ENCODE measurements around the gene NACC2. TPM values are rescaled to one million over a fixed set of nuclear protein-coding genes. Genes with fewer than 3 reads are reported as not detected.
A peak's percentile ranks its signal among the peaks of the same experiment; 100 is the strongest.

NACC2 gene
- total and polyA plus RNA-seq, 2 donors from 2014 or later = 7.1 to 30.9 TPM

DNA sequence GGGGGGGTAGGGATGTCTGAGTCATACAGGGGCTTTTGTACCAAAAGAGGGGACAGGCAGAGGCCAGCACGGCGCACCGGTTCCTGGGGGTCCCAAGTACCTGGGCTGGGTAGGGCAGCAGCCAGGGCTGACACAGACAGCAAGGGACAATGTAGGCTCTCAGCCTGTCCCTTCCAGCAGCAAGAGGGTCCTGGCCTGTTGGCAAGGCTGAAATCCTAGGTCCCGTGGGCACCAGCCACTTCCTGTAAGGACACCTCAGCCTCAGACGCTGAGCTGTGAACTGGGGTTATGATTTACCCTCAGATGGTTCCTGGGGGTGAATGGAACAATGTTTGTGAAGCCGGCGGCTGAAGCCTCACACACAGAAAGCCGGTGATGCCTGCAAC, 41.3 kb downstream of the NACC2 start:
- no peak for DNase-seq

DNA sequence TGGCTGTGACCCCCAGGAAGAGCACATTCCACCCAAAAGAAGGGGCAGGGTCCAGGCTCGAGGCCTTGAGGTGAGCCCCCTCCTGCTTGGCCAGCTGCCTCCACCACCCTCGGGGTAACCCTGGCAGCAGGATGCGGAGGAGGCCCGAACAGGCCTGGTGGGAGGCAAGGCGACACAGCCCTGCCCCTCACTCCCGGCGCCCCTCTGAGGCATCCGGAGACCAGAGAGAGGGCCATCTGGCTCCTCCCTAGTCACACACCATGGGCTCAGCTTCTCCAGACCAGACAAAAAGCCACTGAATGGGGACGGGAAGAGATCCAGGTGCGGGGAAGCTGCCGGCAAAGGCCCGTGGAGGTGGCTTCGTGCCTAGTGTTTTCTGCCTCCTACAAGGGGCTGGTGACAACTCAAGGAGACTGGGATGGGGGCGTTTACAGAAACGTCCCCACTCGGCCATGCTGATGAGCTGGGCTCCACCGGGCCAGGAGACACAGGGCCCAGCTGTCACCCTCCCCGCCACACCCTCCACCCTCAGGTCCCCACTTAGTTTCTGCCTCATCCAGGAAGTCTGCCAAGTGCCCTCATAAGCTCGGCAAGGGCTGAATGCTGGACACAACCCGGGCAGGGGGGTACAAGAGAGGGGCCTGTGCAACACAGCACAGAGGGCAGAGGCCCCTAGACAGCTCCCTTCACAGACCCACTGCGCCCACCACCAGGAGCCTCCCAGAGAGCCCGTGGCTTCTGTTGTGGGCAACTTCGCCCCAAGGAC, 41.9 kb downstream of the NACC2 start:
- H3K4me1 ChIP-seq (ENCODE audit: control insufficient read depth in 2 of 3, insufficient read depth in 2 of 3, low read depth in 1 of 3, low read length in 3 of 3) = peaks cover 0 to 18% (median 5%) of the 10 kb centered on the region in 3 donors
- intact Hi-C loops (cut with DNase I) = no loop called here
- H3K9ac ChIP-seq (ENCODE audit: low read length in 3 of 3) = peak overlapping the region in 1 of 3 donors; percentile 34
- peak overlapping the region; percentile 59 to 67 for H3K27ac ChIP-seq (ENCODE audit: low read depth in 2 of 2, low read length in 2 of 2)
- FAIRE-seq = no peak
- H3K9me3 ChIP-seq (ENCODE audit: control insufficient read depth in 2 of 3, insufficient read depth in 1 of 3, low read length in 3 of 3) = no peaks in the 10 kb centered on the region
- H3K36me3 ChIP-seq (ENCODE audit: control insufficient read depth in 2 of 3, insufficient read depth in 3 of 3, low read length in 3 of 3) = peaks cover 0 to 7% (median 0%) of the 10 kb centered on the region in 3 donors
- H3K27me3 ChIP-seq (ENCODE audit: control insufficient read depth, insufficient read depth, low read length) = no peaks in the 10 kb centered on the region
- peak; percentile 71 to 82 (median 74) for DNase-seq
- H3K4me3 ChIP-seq (ENCODE audit: low read length in 3 of 3) = peak overlapping the region in 1 of 3 donors; percentile 52
- TF ChIP-seq, protein P1, sequence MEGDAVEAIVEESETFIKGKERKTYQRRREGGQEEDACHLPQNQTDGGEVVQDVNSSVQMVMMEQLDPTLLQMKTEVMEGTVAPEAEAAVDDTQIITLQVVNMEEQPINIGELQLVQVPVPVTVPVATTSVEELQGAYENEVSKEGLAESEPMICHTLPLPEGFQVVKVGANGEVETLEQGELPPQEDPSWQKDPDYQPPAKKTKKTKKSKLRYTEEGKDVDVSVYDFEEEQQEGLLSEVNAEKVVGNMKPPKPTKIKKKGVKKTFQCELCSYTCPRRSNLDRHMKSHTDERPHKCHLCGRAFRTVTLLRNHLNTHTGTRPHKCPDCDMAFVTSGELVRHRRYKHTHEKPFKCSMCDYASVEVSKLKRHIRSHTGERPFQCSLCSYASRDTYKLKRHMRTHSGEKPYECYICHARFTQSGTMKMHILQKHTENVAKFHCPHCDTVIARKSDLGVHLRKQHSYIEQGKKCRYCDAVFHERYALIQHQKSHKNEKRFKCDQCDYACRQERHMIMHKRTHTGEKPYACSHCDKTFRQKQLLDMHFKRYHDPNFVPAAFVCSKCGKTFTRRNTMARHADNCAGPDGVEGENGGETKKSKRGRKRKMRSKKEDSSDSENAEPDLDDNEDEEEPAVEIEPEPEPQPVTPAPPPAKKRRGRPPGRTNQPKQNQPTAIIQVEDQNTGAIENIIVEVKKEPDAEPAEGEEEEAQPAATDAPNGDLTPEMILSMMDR (IDR thresholded peaks at IDR 0.05; ENCODE audit: borderline replicate concordance, extremely low read depth, insufficient read depth) = no peak

More for the DNA sequence above, 41.3 kb downstream of the NACC2 start:
- Histone ChIP-seq H3K27ac (ENCODE audit: low read depth in 2 of 2, low read length in 2 of 2) (peak overlapping the region in 1 of 2 donors; percentile 11), H3K27me3 (ENCODE audit: control insufficient read depth, insufficient read depth, low read length) (no peaks in the 10 kb centered on the region), H3K9me3 (ENCODE audit: control insufficient read depth in 2 of 3, insufficient read depth in 1 of 3, low read length in 3 of 3) (no peaks in the 10 kb centered on the region), H3K4me3 (ENCODE audit: low read length in 3 of 3) (no peak overlapping the region), H3K9ac (ENCODE audit: low read length in 3 of 3) (no peak overlapping the region), H3K4me1 (ENCODE audit: control insufficient read depth in 2 of 3, insufficient read depth in 2 of 3, low read depth in 1 of 3, low read length in 3 of 3) (peaks cover 0 to 18% (median 5%) of the 10 kb centered on the region in 3 donors), H3K36me3 (ENCODE audit: control insufficient read depth in 2 of 3, insufficient read depth in 3 of 3, low read length in 3 of 3) (peaks cover 0 to 4% (median 0%) of the 10 kb centered on the region in 3 donors)
- FAIRE-seq = no peak
- intact Hi-C loops (cut with DNase I) = no loop called here
- TF ChIP-seq, protein P1 (IDR thresholded peaks at IDR 0.05; ENCODE audit: borderline replicate concordance, extremely low read depth, insufficient read depth) = no peak

DNA sequence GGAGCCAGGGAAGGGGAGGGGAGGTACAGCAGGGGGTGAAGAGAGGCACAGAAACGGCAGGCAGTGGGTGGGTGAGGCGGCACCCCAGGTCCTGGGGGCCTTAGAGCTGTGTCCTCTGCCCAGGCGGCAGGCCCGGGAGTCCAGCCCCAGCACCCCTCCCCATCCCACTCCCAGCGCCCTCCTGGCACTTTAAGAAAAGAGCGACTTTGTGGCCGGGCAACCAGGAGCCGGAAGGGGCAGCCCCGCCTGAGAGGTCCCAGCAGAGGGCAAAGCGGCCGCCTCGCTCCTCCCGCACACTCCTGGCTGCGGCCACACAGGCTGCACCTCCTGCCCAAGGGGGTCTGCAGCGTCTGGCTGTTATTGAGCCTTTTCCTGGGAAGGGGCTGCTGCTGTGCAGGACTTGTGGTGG, 42.6 kb downstream of the NACC2 start:
- TF ChIP-seq, protein P1 (IDR thresholded peaks at IDR 0.05; ENCODE audit: borderline replicate concordance, extremely low read depth, insufficient read depth) = no peak
- Histone ChIP-seq H3K9ac (ENCODE audit: low read length in 3 of 3) (peak overlapping the region in 1 of 3 donors; percentile 34), H3K9me3 (ENCODE audit: control insufficient read depth in 2 of 3, insufficient read depth in 1 of 3, low read length in 3 of 3) (no peaks in the 10 kb centered on the region), H3K27me3 (ENCODE audit: control insufficient read depth, insufficient read depth, low read length) (no peaks in the 10 kb centered on the region), H3K4me1 (ENCODE audit: control insufficient read depth in 2 of 3, insufficient read depth in 2 of 3, low read depth in 1 of 3, low read length in 3 of 3) (peaks cover 0 to 18% (median 5%) of the 10 kb centered on the region in 3 donors), H3K27ac (ENCODE audit: low read depth in 2 of 2, low read length in 2 of 2) (peak overlapping the region; percentile 59 to 67), H3K4me3 (ENCODE audit: low read length in 3 of 3) (peak overlapping the region in 1 of 3 donors; percentile 52), H3K36me3 (ENCODE audit: control insufficient read depth in 2 of 3, insufficient read depth in 3 of 3, low read length in 3 of 3) (peaks cover 0 to 7% (median 0%) of the 10 kb centered on the region in 3 donors)
- DNase-seq (peak in 3 of 5 donors; percentile 71 to 88 (median 80)), FAIRE-seq (no peak)
- intact Hi-C loops (cut with DNase I) = no loop called here

Measured in kidney (tissue), 14 donors.